ENCODE results near the gene CLTRN.

GRCh38 chrX:15602761-15603160, 61.8 kb downstream of the CLTRN start:
- TF ChIP-seq CTCF (conservative IDR thresholded peaks at IDR 0.05; ENCODE audit: low read depth, low read length) (no peak), EZH2 (IDR thresholded peaks at IDR 0.05; ENCODE audit: low read length, unreplicated experiment) (no peak), EZH2phosphoT487 (IDR thresholded peaks at IDR 0.05; ENCODE audit: borderline replicate concordance, low read length) (no peak)

Data from PC-3 (cell line).